Measurements from ENCODE around the gene HS6ST2.

DNA sequence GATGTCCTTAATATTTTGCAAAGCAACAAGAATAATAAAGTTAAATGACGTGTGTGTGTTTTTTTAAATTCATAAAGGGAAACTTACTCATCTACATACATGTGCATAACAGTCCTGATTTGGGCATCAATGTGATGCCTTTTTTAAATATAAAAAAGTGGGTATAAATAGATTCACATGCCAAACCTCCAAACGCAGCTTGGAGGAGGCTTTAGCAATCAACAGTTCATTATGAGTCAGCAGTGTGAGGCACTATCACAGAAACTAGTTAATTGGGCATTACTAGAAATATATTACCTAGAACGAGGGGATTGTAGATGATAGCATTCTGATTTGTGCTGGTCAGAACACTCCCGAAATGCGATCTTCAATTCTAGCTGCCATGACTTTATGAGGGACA, 115.1 kb downstream of the HS6ST2 start:
- TF ChIP-seq, protein P1, sequence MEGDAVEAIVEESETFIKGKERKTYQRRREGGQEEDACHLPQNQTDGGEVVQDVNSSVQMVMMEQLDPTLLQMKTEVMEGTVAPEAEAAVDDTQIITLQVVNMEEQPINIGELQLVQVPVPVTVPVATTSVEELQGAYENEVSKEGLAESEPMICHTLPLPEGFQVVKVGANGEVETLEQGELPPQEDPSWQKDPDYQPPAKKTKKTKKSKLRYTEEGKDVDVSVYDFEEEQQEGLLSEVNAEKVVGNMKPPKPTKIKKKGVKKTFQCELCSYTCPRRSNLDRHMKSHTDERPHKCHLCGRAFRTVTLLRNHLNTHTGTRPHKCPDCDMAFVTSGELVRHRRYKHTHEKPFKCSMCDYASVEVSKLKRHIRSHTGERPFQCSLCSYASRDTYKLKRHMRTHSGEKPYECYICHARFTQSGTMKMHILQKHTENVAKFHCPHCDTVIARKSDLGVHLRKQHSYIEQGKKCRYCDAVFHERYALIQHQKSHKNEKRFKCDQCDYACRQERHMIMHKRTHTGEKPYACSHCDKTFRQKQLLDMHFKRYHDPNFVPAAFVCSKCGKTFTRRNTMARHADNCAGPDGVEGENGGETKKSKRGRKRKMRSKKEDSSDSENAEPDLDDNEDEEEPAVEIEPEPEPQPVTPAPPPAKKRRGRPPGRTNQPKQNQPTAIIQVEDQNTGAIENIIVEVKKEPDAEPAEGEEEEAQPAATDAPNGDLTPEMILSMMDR (IDR thresholded peaks at IDR 0.05), result no peak
- no peak for TF ChIP-seq POLR2AphosphoS5 (IDR thresholded peaks at IDR 0.05)
